ENCODE results near the gene SCPEP1.
"Not testable (repeated sequence)": the region's sequence is repeated elsewhere in the genome, so short reads cannot be mapped to it uniquely, and the experiment has no call there.

The SCPEP1 gene

GRCh38 chr17:56934280-56934679 lies 43.7 kb upstream of the SCPEP1 start:
- DNase-seq (ENCODE audit: low read depth, low spot score): no peak
- no peak overlapping the region for H3K4me3 ChIP-seq (ENCODE audit: low read depth, low read length)
- in situ Hi-C loops (cut with HindIII; ENCODE audit: low sequenced_read_pairs): no loop called here
- TF ChIP-seq CTCF (IDR thresholded peaks at IDR 0.05; ENCODE audit: low read depth, low read length): no peak

GRCh38 chr17:56935461-56935860 lies 42.5 kb upstream of the SCPEP1 start:
- in situ Hi-C loops (cut with HindIII; ENCODE audit: low sequenced_read_pairs): no loop called here
- TF ChIP-seq CTCF (IDR thresholded peaks at IDR 0.05; ENCODE audit: low read depth, low read length): no peak
- H3K4me3 ChIP-seq (ENCODE audit: low read depth, low read length): no peak overlapping the region
- no peak for DNase-seq (ENCODE audit: low read depth, low spot score)

- no peak for DNase-seq (ENCODE audit: low read depth, low spot score)
- in situ Hi-C loops (cut with HindIII; ENCODE audit: low sequenced_read_pairs): no loop called here
- no peak for TF ChIP-seq CTCF (IDR thresholded peaks at IDR 0.05; ENCODE audit: low read depth, low read length)
- H3K4me3 ChIP-seq (ENCODE audit: low read depth, low read length): no peak overlapping the region
Observed at GRCh38 chr17:56936697-56937322, 41.1 kb upstream of the SCPEP1 start.

- TF ChIP-seq CTCF (IDR thresholded peaks at IDR 0.05; ENCODE audit: low read depth, low read length): no peak
Observed at GRCh38 chr17:56937687-56938086, 40.2 kb upstream of the SCPEP1 start.

GRCh38 chr17:56938206-56938605 lies 39.7 kb upstream of the SCPEP1 start:
- DNase-seq (ENCODE audit: low read depth, low spot score); H3K4me3 ChIP-seq (ENCODE audit: low read depth, low read length); in situ Hi-C loops (cut with HindIII; ENCODE audit: low sequenced_read_pairs): not testable (repeated sequence)

More at GRCh38 chr17:56937687-56938086, 40.2 kb upstream of the SCPEP1 start:
- in situ Hi-C loops (cut with HindIII; ENCODE audit: low sequenced_read_pairs): no loop called here
- no peak overlapping the region for H3K4me3 ChIP-seq (ENCODE audit: low read depth, low read length)
- DNase-seq (ENCODE audit: low read depth, low spot score): no peak

GRCh38 chr17:56939869-56940484 lies 38.0 kb upstream of the SCPEP1 start:
- DNase-seq (ENCODE audit: low read depth, low spot score): peak; percentile 57
- in situ Hi-C loops (cut with HindIII; ENCODE audit: low sequenced_read_pairs): no loop called here
- peak; percentile 57 for TF ChIP-seq CTCF (IDR thresholded peaks at IDR 0.05; ENCODE audit: low read depth, low read length)
- no peak overlapping the region for H3K4me3 ChIP-seq (ENCODE audit: low read depth, low read length)

GRCh38 chr17:56943505-56944125 lies 34.3 kb upstream of the SCPEP1 start:
- no peak for DNase-seq (ENCODE audit: low read depth, low spot score)
- no peak for TF ChIP-seq CTCF (IDR thresholded peaks at IDR 0.05; ENCODE audit: low read depth, low read length)
- H3K4me3 ChIP-seq (ENCODE audit: low read depth, low read length): no peak overlapping the region
- in situ Hi-C loops (cut with HindIII; ENCODE audit: low sequenced_read_pairs): no loop called here

Measured in astrocyte of the spinal cord (primary cell).